Kidney tubule cell (primary cell): ENCODE measurements around the gene NDUFS5.
A peak's percentile ranks its signal among the peaks of the same experiment; 100 is the strongest.
"Not testable (repeated sequence)": the region's sequence is repeated elsewhere in the genome, so short reads cannot be mapped to it uniquely, and the experiment has no call there.

Source experiments
- DNase-seq: peaks from one replicate; pipeline ENCODE4 v3.0.0-alpha.2; 2018; ENCODE audit warnings: low spot score

Gene NDUFS5

GRCh38 chr1:39016604-39017171 lies 9.5 kb upstream of the NDUFS5 start:
- no peak for DNase-seq

- no peak for DNase-seq
Observed at GRCh38 chr1:39017266-39017665, 8.9 kb upstream of the NDUFS5 start.

- not testable (repeated sequence) for DNase-seq
Observed at GRCh38 chr1:39020494-39020893, 5.7 kb upstream of the NDUFS5 start.

- peak; percentile 35 for DNase-seq
Observed at GRCh38 chr1:39021426-39021825, 4.7 kb upstream of the NDUFS5 start.

GRCh38 chr1:39023140-39023539 lies 3.0 kb upstream of the NDUFS5 start:
- no peak for DNase-seq

DNA sequence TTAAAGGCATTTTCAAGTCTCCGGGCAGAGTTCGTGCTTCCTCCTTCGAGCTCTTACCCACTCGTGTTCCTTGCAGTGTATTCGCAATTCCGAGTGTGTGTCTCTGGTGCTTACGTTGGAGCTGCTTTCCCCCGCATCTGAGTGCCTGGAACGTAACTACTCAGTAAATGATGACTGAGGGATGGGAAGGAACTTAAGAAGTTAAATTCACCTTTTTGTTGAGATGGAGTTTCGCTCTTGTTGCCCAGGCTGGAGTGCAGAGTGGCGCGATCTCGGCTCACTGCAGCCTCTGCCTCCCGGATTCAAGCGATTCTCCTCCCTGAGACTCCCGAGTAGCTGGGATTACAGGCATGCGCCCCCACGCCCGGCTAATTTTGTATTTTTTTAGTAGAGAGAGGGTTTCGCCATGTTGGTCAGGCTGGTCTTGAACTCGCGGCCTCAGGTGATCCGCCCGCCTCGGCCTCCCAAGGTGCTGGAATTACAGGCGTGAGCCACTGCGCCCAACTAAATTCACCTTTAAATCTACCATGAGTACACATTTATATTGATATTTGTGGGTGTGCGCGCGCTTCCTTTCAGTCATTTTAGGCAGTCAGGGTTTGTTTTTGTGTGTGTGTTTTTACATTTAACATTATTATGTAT lies 837 bp downstream of the NDUFS5 start:
- no peak for DNase-seq

DNA sequence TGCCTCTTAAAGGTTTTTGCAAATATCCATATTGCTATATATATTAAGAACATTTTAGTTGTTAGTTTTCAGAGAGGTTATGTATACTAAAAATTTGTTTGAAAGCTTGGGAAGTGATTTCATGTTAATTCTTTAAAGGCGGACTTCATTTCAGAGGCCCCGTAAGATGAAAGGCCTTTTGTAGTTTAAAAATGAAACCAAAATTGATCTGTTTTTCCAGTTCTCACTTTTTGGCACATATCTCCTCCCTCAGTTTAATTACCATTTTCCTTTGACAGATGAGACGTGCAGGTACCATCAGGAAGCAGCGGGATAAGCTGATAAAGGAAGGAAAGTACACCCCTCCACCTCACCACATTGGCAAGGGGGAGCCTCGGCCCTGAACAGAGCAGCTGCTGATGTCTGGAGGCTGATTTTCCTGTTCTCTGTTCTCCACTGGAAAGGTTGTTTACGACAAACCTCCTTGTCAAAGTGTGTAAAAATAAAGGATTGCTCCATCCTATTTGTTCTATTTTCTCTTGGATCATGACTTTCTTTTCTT lies 8.0 kb downstream of the NDUFS5 start:
- DNase-seq: no peak

- no peak for DNase-seq
Observed at GRCh38 chr1:39036678-39037077, 10.5 kb downstream of the NDUFS5 start.

DNA sequence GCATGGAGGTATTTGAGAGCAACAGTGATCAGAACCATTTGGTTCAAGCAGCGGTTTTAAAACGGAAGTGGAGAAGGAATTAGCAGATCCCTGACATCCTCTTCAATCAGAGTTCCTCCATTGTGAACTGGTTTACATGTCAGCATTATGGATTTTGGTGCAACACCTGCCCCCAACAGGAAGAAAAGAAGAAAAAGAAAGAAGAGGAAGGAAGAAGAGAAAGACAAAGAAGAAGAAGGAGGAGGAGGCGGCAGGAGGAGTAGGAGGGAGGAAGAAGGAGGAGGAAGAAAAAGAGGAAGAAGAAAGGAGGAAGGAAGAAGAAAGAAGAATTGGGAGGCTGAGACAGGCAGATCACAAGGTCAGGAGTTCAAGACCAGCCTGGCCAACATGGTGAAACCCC lies 17.4 kb downstream of the NDUFS5 start:
- no peak for DNase-seq

- no peak for DNase-seq
Observed at GRCh38 chr1:39044762-39045161, 18.6 kb downstream of the NDUFS5 start.

DNA sequence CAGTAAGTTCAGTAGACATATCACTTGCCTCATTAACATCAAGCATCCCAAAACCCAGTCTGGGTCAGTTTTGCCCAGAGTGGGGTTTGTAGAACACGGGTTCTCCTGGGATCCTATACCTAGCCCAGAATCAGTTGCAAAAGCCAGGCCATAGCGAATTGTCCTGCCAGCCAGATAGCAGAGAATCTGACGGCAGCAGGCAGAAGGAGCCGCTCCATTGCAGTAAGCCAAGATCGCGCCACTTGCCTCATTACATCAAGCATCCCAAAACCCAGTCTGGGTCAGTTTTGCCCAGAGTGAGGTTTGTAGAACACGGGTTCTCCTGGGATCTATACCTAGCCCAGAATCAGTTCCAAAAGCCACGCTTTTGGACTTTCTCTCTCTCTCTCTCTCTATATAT lies 19.1 kb downstream of the NDUFS5 start:
- DNase-seq: no peak

GRCh38 chr1:39046613-39047210 lies 20.6 kb downstream of the NDUFS5 start:
- no peak for DNase-seq

- peak; percentile 97 for DNase-seq
Observed at GRCh38 chr1:39047374-39048229, 21.5 kb downstream of the NDUFS5 start.

DNA sequence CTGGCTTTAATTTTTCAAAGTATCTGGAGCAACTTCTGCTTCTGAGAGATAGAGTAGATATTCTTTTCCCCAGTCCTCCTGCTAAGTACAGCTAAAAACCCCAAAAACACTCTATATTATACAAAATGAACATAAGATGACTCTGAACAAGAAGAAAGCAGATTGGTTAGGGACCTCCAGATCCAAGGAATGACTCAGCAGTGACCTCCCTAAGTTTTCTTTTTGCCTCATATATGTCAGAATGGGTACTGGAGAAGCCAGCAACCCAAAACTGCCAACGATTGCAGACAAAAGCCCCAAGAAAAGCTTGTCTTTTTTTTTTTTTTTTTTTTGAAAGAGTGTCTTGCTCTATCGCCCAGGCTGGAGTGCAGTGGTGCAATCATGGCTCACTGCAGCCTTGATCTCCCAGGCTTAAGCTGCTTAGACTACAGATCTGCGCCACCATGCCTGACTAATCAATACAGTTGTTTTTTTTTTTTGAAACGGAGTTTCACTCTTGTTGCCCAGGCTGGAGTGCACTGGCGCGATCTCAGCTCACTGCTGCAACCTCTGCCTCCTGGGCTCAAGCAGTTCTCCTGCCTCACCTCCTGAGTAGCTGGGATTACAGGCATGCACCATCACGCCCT lies 22.7 kb downstream of the NDUFS5 start:
- peak; percentile 9 for DNase-seq

GRCh38 chr1:39050001-39050400 lies 23.9 kb downstream of the NDUFS5 start:
- no peak for DNase-seq

DNA sequence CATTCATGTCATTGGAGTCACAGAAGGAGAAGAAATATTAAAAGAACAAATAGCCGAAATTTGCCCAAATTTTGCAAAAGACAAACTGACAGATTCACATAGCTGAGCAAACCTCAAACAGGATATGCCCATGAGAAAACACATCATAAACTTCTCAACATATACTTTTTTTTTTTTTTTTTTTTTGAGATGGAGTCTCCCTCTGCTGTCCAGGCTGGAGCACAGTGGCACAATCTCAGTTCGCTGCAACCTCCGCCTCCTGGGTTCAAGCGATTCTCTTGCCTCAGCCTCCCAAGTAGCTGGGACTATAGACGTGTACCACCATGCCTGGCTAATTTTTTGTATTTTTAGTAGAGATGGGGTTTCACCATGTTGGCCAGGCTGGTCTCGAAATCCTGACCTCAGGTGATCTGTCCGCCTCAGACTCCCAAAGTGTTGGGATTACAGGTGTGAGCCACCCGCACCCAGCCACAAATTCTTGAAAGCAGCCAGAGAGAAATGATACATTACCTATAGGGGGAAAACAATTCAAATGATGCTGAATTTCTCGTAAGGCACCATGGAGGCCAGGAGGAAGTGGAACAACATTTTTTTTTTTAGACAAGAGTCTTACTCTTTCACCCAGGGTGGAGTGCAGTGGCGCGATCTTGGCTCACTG lies 25.2 kb downstream of the NDUFS5 start:
- not testable (repeated sequence) for DNase-seq

GRCh38 chr1:39051956-39052355 lies 25.8 kb downstream of the NDUFS5 start:
- no peak for DNase-seq

DNA sequence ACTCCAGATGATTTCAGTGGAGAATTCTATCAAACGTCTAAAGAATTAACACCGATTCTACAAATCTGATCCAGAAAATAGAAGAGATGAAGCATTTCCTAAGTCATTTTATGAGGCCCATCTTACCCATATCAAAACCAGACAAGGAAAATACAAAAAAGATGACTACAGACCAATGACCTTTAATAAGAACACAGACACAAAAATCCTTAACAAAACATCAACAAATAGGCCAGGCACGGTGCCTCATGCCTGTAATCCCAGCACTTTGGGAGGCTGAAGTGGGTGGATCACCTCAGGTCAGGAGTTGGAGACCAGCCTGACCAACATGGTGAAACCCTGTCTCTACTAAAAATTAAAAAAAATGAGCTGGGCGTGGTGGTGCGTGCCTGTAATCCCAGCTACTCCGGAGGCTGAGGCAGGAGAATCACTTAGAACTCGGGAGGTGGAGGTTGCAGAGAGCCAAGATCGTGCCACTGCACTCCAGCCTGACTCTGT lies 29.1 kb downstream of the NDUFS5 start:
- DNase-seq: not testable (repeated sequence)

GRCh38 chr1:39061516-39061915 lies 35.4 kb downstream of the NDUFS5 start:
- DNase-seq: not testable (repeated sequence)

- no peak for DNase-seq
Observed at GRCh38 chr1:39061951-39062350, 35.8 kb downstream of the NDUFS5 start.

DNA sequence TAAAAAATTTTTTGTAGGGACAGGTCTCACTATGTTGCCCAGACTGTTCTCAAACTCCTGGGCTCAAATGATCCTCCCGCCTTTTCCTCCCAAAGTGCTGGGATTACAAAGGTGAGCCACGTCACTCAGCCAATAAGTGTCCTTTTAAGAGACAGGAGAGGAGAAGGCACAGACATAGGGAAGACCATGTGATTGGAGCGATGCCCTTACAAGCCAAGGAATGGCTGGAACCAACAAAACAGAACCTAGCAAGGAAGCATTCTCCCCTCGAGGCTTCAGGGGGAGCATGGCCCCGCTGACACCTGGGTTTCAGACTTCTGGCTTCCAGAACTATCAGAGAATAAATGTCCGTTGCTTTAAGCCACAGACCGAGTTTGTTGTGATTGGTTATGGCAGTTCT lies 37.0 kb downstream of the NDUFS5 start:
- DNase-seq: no peak
